Subcutaneous adipose tissue (tissue), 4 donors: Measurements from ENCODE around the gene PIK3C2G. TPM values are rescaled to one million over a fixed set of nuclear protein-coding genes. Genes with fewer than 3 reads are reported as not detected.

Experiments
- CTCF ChIP-seq: fragments of 450-650 bp; IDR thresholded peaks from one replicate; pipeline ENCODE4 v1.5.1; 2016; ENCODE audit warnings: low read depth, mild to moderate bottlenecking, control low read depth, antibody characterized with exemption, moderate library complexity
- total RNA-seq, 4 donors: library from RNA; depleted of rRNA; stranded (reverse); fragments of >200 nt; gene quantifications; one replicate each; pipeline ENCODE4 v1.1.0, GENCODE V29; 2016

The PIK3C2G gene
- total RNA-seq, 4 donors from 2014 or later: 0.19 to 0.22 TPM; not detected in 2

- TF ChIP-seq CTCF: no peak
Measured at GRCh38 chr12:18620986-18621385, 359.7 kb downstream of the PIK3C2G start.

- no peak for TF ChIP-seq CTCF
Measured at GRCh38 chr12:18629445-18629844, 368.1 kb downstream of the PIK3C2G start.

GRCh38 chr12:18629916-18630315 is 368.6 kb downstream of the PIK3C2G start:
- no peak for TF ChIP-seq CTCF

- no peak for TF ChIP-seq CTCF
Measured at GRCh38 chr12:18631339-18631738, 370.0 kb downstream of the PIK3C2G start.

- TF ChIP-seq CTCF: no peak
Measured at GRCh38 chr12:18632848-18633247, 371.5 kb downstream of the PIK3C2G start.

- TF ChIP-seq CTCF: no peak
Measured at GRCh38 chr12:18634382-18634781, 373.1 kb downstream of the PIK3C2G start.

GRCh38 chr12:18640321-18640955 is 379.1 kb downstream of the PIK3C2G start:
- no peak for TF ChIP-seq CTCF
